OCI-LY7 (cell line): ENCODE data around the gene MTHFD2. TPM values are rescaled to one million over a fixed set of nuclear protein-coding genes. Genes with fewer than 3 reads are reported as not detected.

Experiments used
- BruUV-seq: library from RNA; stranded (reverse); fragments of 400-500 nt; replicated peaks from 2 replicates; lab custom pipeline; 2021; lab: Mats Ljungman, UMichigan
- CTCF ChIA-PET: fragments of 300-600 bp; sonication (Branson Sonifier 250); formaldehyde crosslinking; loops from one replicate; lab custom pipeline; 2022; ENCODE audit warnings: antibody characterized with exemption; ENCODE audit not compliant: unreplicated experiment; lab: Charles Lee
- POLR2A ChIA-PET: fragments of 300-600 bp; sonication (Branson Sonifier 250); formaldehyde crosslinking; loops from one replicate; lab custom pipeline; 2022; ENCODE audit warnings: antibody characterized with exemption; lab: Charles Lee
- DNase-seq: peaks from one replicate; pipeline ENCODE4 v3.0.0-alpha.2; 2015; ENCODE audit warnings: low spot score
- H2AFZ ChIP-seq: fragments of 200-600 bp; sonication (generic), shearing (Covaris generic); 2 replicates; pipeline ENCODE4 v1.6.1; 2014; ENCODE audit warnings: mild to moderate bottlenecking, antibody characterized with exemption, low read length, moderate library complexity
- H3K27ac ChIP-seq: fragments of 200-600 bp; sonication (generic); 2 replicates; pipeline ENCODE4 v1.5.1; 2014; ENCODE audit warnings: mixed run types, low read depth, mild to moderate bottlenecking, moderate library complexity, low read length, inconsistent platforms; ENCODE audit not compliant: poor library complexity, severe bottlenecking
- H3K36me3 ChIP-seq: fragments of 200-600 bp; sonication (generic); 2 replicates; pipeline ENCODE4 v1.6.1; 2014; ENCODE audit warnings: mild to moderate bottlenecking, antibody characterized with exemption, low read length, moderate library complexity, mixed read lengths; ENCODE audit not compliant: insufficient read depth
- H3K4me1 ChIP-seq: fragments of 200-600 bp; sonication (generic); 2 replicates; pipeline ENCODE4 v1.5.1; 2014; ENCODE audit warnings: mild to moderate bottlenecking, low read length; ENCODE audit not compliant: insufficient read depth, poor library complexity, severe bottlenecking
- H3K4me2 ChIP-seq: fragments of 200-600 bp; sonication (generic); 2 replicates; pipeline ENCODE4 v1.6.1; 2014; ENCODE audit warnings: mild to moderate bottlenecking, low read length
- H3K4me3 ChIP-seq: fragments of 200-600 bp; sonication (generic); 2 replicates; pipeline ENCODE4 v1.5.1; 2014; ENCODE audit warnings: mild to moderate bottlenecking, low read depth, low read length; ENCODE audit not compliant: poor library complexity, severe bottlenecking
- H3K79me2 ChIP-seq: fragments of 200-600 bp; sonication (generic); 2 replicates; pipeline ENCODE4 v1.6.1; 2016; ENCODE audit warnings: low read depth, mild to moderate bottlenecking, low read length, moderate library complexity, mixed read lengths; ENCODE audit not compliant: insufficient read depth
- H3K9me2 ChIP-seq: fragments of 200-600 bp; sonication (generic); 2 replicates; pipeline ENCODE4 v1.6.1; 2016; ENCODE audit warnings: mild to moderate bottlenecking, low read length, mixed read lengths; ENCODE audit not compliant: insufficient read depth
- H3K9me3 ChIP-seq: fragments of 200-600 bp; sonication (generic); 2 replicates; pipeline ENCODE4 v1.6.1; 2014; ENCODE audit warnings: mild to moderate bottlenecking, mixed run types, low read length, mixed read lengths
- H4K20me1 ChIP-seq: fragments of 200-600 bp; sonication (generic); 2 replicates; pipeline ENCODE4 v1.6.1; 2014; ENCODE audit warnings: mild to moderate bottlenecking, antibody characterized with exemption, low read length, moderate library complexity, mixed read lengths; ENCODE audit not compliant: insufficient read depth
- EZH2phosphoT487 ChIP-seq: fragments of 200-600 bp; sonication (generic); IDR thresholded peaks from 2 replicates; pipeline ENCODE4 v1.6.1; 2018; ENCODE audit warnings: low read depth, borderline replicate concordance, mild to moderate bottlenecking, mixed run types, antibody characterized with exemption, low read length, moderate library complexity, mixed read lengths
- intact Hi-C: fragments of 100-400 bp; cut with micrococcal nuclease; formaldehyde crosslinking; loops from one replicate; pipeline ENCODE4 v1.10.0; 2022; ENCODE audit not compliant: unreplicated experiment
- total RNA-seq, 2 experiments: library from RNA; depleted of rRNA in 1 of 2; stranded (reverse); fragments of >200 nt in 1 of 2; shearing (Covaris generic) in 1 of 2; gene quantifications; 2 replicates each; pipeline ENCODE4 v1.2.3, GENCODE V29; 2014 to 2022
- TF ChIP-seq, protein P1 (sequence below): fragments of 200-600 bp; sonication (generic); conservative IDR thresholded peaks from 2 replicates; pipeline ENCODE4 v1.5.1; 2014; ENCODE audit warnings: mild to moderate bottlenecking, antibody characterized with exemption, low read length, moderate library complexity, mixed read lengths

MTHFD2 gene
- total RNA-seq, 2 experiments from 2014 or later = 220 to 365 TPM

GRCh38 chr2:74223941-74224770, 25.7 kb downstream of the MTHFD2 start:
- Histone ChIP-seq H3K36me3 (peaks cover 19% of the 10 kb centered on the region), H3K4me2 (no peak overlapping the region), H3K9me3 (no peaks in the 10 kb centered on the region), H2AFZ (no peak overlapping the region), H3K9me2 (no peaks in the 10 kb centered on the region), H4K20me1 (0 out of 2 replicates have a peak, but pooled peaks cover 3% of the 10 kb centered on the region), H3K4me3 (no peak overlapping the region), H3K79me2 (no peaks in the 10 kb centered on the region), H3K4me1 (no peaks in the 10 kb centered on the region), H3K27ac (no peak overlapping the region)
- ChIA-PET CTCF (no interaction called here), POLR2A (no interaction called here)
- intact Hi-C loops = no loop called here
- TF ChIP-seq, protein P1, sequence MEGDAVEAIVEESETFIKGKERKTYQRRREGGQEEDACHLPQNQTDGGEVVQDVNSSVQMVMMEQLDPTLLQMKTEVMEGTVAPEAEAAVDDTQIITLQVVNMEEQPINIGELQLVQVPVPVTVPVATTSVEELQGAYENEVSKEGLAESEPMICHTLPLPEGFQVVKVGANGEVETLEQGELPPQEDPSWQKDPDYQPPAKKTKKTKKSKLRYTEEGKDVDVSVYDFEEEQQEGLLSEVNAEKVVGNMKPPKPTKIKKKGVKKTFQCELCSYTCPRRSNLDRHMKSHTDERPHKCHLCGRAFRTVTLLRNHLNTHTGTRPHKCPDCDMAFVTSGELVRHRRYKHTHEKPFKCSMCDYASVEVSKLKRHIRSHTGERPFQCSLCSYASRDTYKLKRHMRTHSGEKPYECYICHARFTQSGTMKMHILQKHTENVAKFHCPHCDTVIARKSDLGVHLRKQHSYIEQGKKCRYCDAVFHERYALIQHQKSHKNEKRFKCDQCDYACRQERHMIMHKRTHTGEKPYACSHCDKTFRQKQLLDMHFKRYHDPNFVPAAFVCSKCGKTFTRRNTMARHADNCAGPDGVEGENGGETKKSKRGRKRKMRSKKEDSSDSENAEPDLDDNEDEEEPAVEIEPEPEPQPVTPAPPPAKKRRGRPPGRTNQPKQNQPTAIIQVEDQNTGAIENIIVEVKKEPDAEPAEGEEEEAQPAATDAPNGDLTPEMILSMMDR = no peak
- TF ChIP-seq EZH2phosphoT487 = no peak
- DNase-seq = no peak
- no TSS peak for BruUV-seq

- ChIA-PET CTCF (no interaction called here), POLR2A (interaction anchor here (0.6 kb wide), 1 partner anchor 8 kb away, joined by 4 read pairs; no protein-coding TSS in a partner anchor)
- no peaks in the 10 kb centered on the region for H3K79me2 ChIP-seq
- peaks cover 7% of the 10 kb centered on the region for H3K36me3 ChIP-seq
- 0 out of 2 replicates have a peak, but pooled peaks cover 3% of the 10 kb centered on the region for H4K20me1 ChIP-seq
- H2AFZ ChIP-seq = no peak overlapping the region
- H3K9me3 ChIP-seq = no peaks in the 10 kb centered on the region
- no peak overlapping the region for H3K4me3 ChIP-seq
- TF ChIP-seq, protein P1 = no peak
- TF ChIP-seq EZH2phosphoT487 = no peak
- no TSS peak for BruUV-seq
- no peak overlapping the region for H3K27ac ChIP-seq
- intact Hi-C loops = no loop called here
- no peak overlapping the region for H3K4me2 ChIP-seq
- no peaks in the 10 kb centered on the region for H3K4me1 ChIP-seq
- no peaks in the 10 kb centered on the region for H3K9me2 ChIP-seq
- DNase-seq = no peak
These were observed 27.5 kb downstream of the MTHFD2 start for GRCh38 chr2:74225698-74226459.
